GM21576 (cell line): ENCODE measurements around the gene PLXNB2.

Experiments
- ATAC-seq: cut with Tn5 transposase; IDR thresholded peaks from one replicate; pipeline ENCODE4 v1.9.1; 2021; ENCODE audit warnings: mild to moderate bottlenecking, moderate library complexity; ENCODE audit not compliant: unreplicated experiment

The PLXNB2 gene

GRCh38 chr22:50298937-50299784 lies 8.3 kb downstream of the PLXNB2 start:
- no peak for ATAC-seq

- no peak for ATAC-seq
These were observed 9.2 kb downstream of the PLXNB2 start for GRCh38 chr22:50298266-50298637.

GRCh38 chr22:50297510-50298265 lies 9.8 kb downstream of the PLXNB2 start:
- no peak for ATAC-seq

- ATAC-seq = no peak
These were observed 10.6 kb downstream of the PLXNB2 start for GRCh38 chr22:50296658-50297490.

- no peak for ATAC-seq
These were observed 13.2 kb downstream of the PLXNB2 start for GRCh38 chr22:50294319-50294656.

GRCh38 chr22:50293441-50294318 lies 13.8 kb downstream of the PLXNB2 start:
- ATAC-seq = no peak

GRCh38 chr22:50292643-50293440 lies 14.6 kb downstream of the PLXNB2 start:
- no peak for ATAC-seq

- no peak for ATAC-seq
These were observed 17.4 kb downstream of the PLXNB2 start for GRCh38 chr22:50289942-50290630.

- no peak for ATAC-seq
These were observed 18.1 kb downstream of the PLXNB2 start for GRCh38 chr22:50289151-50289941.

- no peak for ATAC-seq
These were observed 19.7 kb downstream of the PLXNB2 start for GRCh38 chr22:50287731-50288130.

- ATAC-seq = no peak
These were observed 20.6 kb downstream of the PLXNB2 start for GRCh38 chr22:50286701-50287318.

- no peak for ATAC-seq
These were observed 21.2 kb downstream of the PLXNB2 start for GRCh38 chr22:50286275-50286674.

- no peak for ATAC-seq
These were observed 21.7 kb downstream of the PLXNB2 start for GRCh38 chr22:50285568-50286229.

- no peak for ATAC-seq
These were observed 23.0 kb downstream of the PLXNB2 start for GRCh38 chr22:50284479-50284878.

- ATAC-seq = no peak
These were observed 23.6 kb downstream of the PLXNB2 start for GRCh38 chr22:50283821-50284220.

- no peak for ATAC-seq
These were observed 24.9 kb downstream of the PLXNB2 start for GRCh38 chr22:50282361-50283155.
